HCT116 (cell line): Measurements from ENCODE around the gene BICD2. TPM values are rescaled to one million over a fixed set of nuclear protein-coding genes. Genes with fewer than 3 reads are reported as not detected.

Experiments
- ATAC-seq: fragments of 200-7000 bp; cut with Tn5 transposase; 2 replicates; pipeline ENCODE4 v1.9.1; 2020; ENCODE audit warnings: mild to moderate bottlenecking, moderate library complexity
- BruUV-seq: library from RNA; stranded (reverse); fragments of 400-500 nt; replicated peaks from 2 replicates; lab custom pipeline; 2021; lab: Mats Ljungman, UMichigan
- CTCF ChIA-PET: fragments of 300-600 bp; sonication (Branson Sonifier 250); formaldehyde crosslinking; loops from one replicate; lab custom pipeline; 2021; ENCODE audit warnings: antibody characterized with exemption; lab: Charles Lee
- POLR2A ChIA-PET: fragments of 300-600, 350-600 bp; sonication (Branson Sonifier 250); formaldehyde crosslinking; loops from one replicate; lab custom pipeline; 2021; ENCODE audit warnings: antibody characterized with exemption; lab: Charles Lee
- RAD21 ChIA-PET, 2 experiments: fragments of 300-600 bp; sonication (Branson Sonifier 250); formaldehyde crosslinking; loops; one replicate each; lab custom pipeline; 2023; ENCODE audit warnings: low total read pairs in 2 of 2; ENCODE audit not compliant: uncharacterized antibody in 2 of 2, unreplicated experiment in 2 of 2, low non-redundant PET in 1 of 2; lab: Charles Lee
- DNase-seq: peaks from one replicate; pipeline ENCODE4 v3.0.0-alpha.2; 2010; ENCODE audit warnings: low read depth, low spot score
- H2AFZ ChIP-seq: fragments of 200-600 bp; shearing (Covaris generic), sonication (generic); 2 replicates; pipeline ENCODE4 v1.6.1; 2017; ENCODE audit warnings: low read depth, mixed run types, mixed read lengths, antibody characterized with exemption, low read length; ENCODE audit not compliant: poor library complexity, severe bottlenecking
- H3K27ac ChIP-seq: 2 replicates; pipeline ENCODE4 v1.5.1; 2012; ENCODE audit warnings: low read depth, low read length
- H3K27me3 ChIP-seq: fragments of 200-600 bp; sonication (generic); 2 replicates; pipeline ENCODE4 v1.6.1; 2016; ENCODE audit warnings: mixed run types, low read length, mixed read lengths; ENCODE audit not compliant: insufficient read depth
- H3K36me3 ChIP-seq, 2 experiments: fragments of 200-500 bp in 1 of 2; fragments of 200-600 bp in 1 of 2; sonication (Bioruptor generic) in 1 of 2; sonication (generic) in 1 of 2; 2 replicates each; pipeline versions ENCODE4 v1.5.1 to v1.6.1; 2014 to 2016; ENCODE audit warnings: low read length in 2 of 2, inconsistent platforms in 1 of 2, mixed read lengths in 1 of 2, mixed run types in 1 of 2; ENCODE audit not compliant: insufficient read depth in 2 of 2, control insufficient read depth in 1 of 2
- H3K4me1 ChIP-seq, 2 experiments: fragments of 200-600 bp in 1 of 2; sonication (generic) in 1 of 2; 2 replicates each; pipeline versions ENCODE4 v1.5.1 to v1.6.1; 2012 to 2017; ENCODE audit warnings: low read length in 2 of 2, inconsistent platforms in 1 of 2, mild to moderate bottlenecking in 1 of 2, mixed read lengths in 1 of 2, mixed run types in 1 of 2, moderate library complexity in 1 of 2; ENCODE audit not compliant: insufficient read depth in 2 of 2, control insufficient read depth in 1 of 2
- H3K4me2 ChIP-seq: fragments of 200-600 bp; sonication (generic); 2 replicates; pipeline ENCODE4 v1.6.1; 2017; ENCODE audit warnings: mixed run types, low read length, mixed read lengths
- H3K4me3 ChIP-seq, 2 experiments: fragments of 200-600 bp in 1 of 2; sonication (generic) in 1 of 2; replicated peaks in 1 of 2; 2 replicates each; pipeline ENCODE4 v1.5.1; 2011 to 2016; ENCODE audit warnings: low read length in 2 of 2, control low read depth in 1 of 2, low read depth in 1 of 2, mild to moderate bottlenecking in 1 of 2, mixed read lengths in 1 of 2, mixed run types in 1 of 2
- H3K79me2 ChIP-seq: fragments of 200-600 bp; sonication (generic); 2 replicates; pipeline ENCODE4 v1.6.1; 2017; ENCODE audit warnings: mild to moderate bottlenecking, mixed run types, low read length, moderate library complexity, mixed read lengths; ENCODE audit not compliant: insufficient read depth
- H3K9ac ChIP-seq: fragments of 200-600 bp; sonication (generic); 2 replicates; pipeline ENCODE4 v1.6.1; 2016; ENCODE audit warnings: low read length, mixed read lengths
- H3K9me2 ChIP-seq: fragments of 200-600 bp; sonication (generic), shearing (Covaris generic); 2 replicates; pipeline ENCODE4 v1.6.1; 2017; ENCODE audit warnings: mixed run types, mild to moderate bottlenecking, moderate library complexity; ENCODE audit not compliant: insufficient read depth
- H3K9me3 ChIP-seq, 2 experiments: fragments of 200-500 bp in 1 of 2; fragments of 200-600 bp in 1 of 2; sonication (Bioruptor generic) in 1 of 2; sonication (generic) in 1 of 2; 2 replicates each; pipeline ENCODE4 v1.6.1; 2014 to 2017; ENCODE audit warnings: low read length in 2 of 2, mixed read lengths in 2 of 2, inconsistent platforms in 1 of 2, low read depth in 1 of 2, mild to moderate bottlenecking in 1 of 2, mixed run types in 1 of 2, moderate library complexity in 1 of 2; ENCODE audit not compliant: control insufficient read depth in 1 of 2, insufficient read depth in 1 of 2
- H4K20me1 ChIP-seq: fragments of 200-600 bp; sonication (generic), shearing (Covaris generic); 2 replicates; pipeline ENCODE4 v1.6.1; 2017; ENCODE audit warnings: mixed run types, mild to moderate bottlenecking, moderate library complexity; ENCODE audit not compliant: insufficient read depth
- CBX3 ChIP-seq: IDR thresholded peaks from 2 replicates; pipeline ENCODE4 v1.6.1; 2012; ENCODE audit warnings: low read depth
- CEBPB ChIP-seq: IDR thresholded peaks from 2 replicates; pipeline ENCODE4 v1.6.1; 2012; ENCODE audit warnings: low read depth
- EGR1 ChIP-seq: IDR thresholded peaks from 2 replicates; pipeline ENCODE4 v1.6.1; 2012; ENCODE audit warnings: low read depth
- JUND ChIP-seq: IDR thresholded peaks from 2 replicates; pipeline ENCODE4 v1.6.1; 2012
- POLR2A ChIP-seq: IDR thresholded peaks from 2 replicates; pipeline ENCODE4 v1.7.0; 2011; ENCODE audit warnings: borderline replicate concordance; ENCODE audit not compliant: insufficient read depth, insufficient read length; ENCODE audit errors: extremely low read depth
- POLR2AphosphoS5 ChIP-seq: IDR thresholded peaks from 2 replicates; pipeline ENCODE4 v1.6.1; 2011; ENCODE audit warnings: mild to moderate bottlenecking, low read depth, low read length, moderate library complexity
- SIN3A ChIP-seq: IDR thresholded peaks from 2 replicates; pipeline ENCODE4 v1.6.1; 2012; ENCODE audit warnings: low read depth
- SP1 ChIP-seq: IDR thresholded peaks from 2 replicates; pipeline ENCODE4 v1.6.1; 2012; ENCODE audit warnings: low read depth
- TCF7L2 ChIP-seq: IDR thresholded peaks from 2 replicates; pipeline ENCODE4 v1.7.0; 2011; ENCODE audit warnings: borderline replicate concordance, inconsistent platforms; ENCODE audit not compliant: insufficient read depth, insufficient read length; ENCODE audit errors: extremely low read depth
- YY1 ChIP-seq: IDR thresholded peaks from 2 replicates; pipeline ENCODE4 v1.6.1; 2011; ENCODE audit warnings: low read length, low read depth, moderate library complexity, mild to moderate bottlenecking; ENCODE audit not compliant: insufficient replicate concordance; ENCODE audit errors: extremely low read depth
- ZFX ChIP-seq: fragments of 450-650 bp; IDR thresholded peaks from 2 replicates; pipeline ENCODE4 v1.6.1; 2017
- ZNF274 ChIP-seq: fragments of 200-500 bp; sonication (Bioruptor generic); IDR thresholded peaks from 2 replicates; pipeline ENCODE4 v1.6.1; 2014; ENCODE audit warnings: mild to moderate bottlenecking, low read depth, low read length, inconsistent platforms
- intact Hi-C: fragments of 100-400 bp; cut with micrococcal nuclease; formaldehyde crosslinking; loops from 2 replicates; pipeline ENCODE4 v1.10.0; 2022
- total RNA-seq: library from RNA; stranded (reverse); gene quantifications from one replicate; pipeline ENCODE4 v1.2.1, GENCODE V29; 2021; ENCODE audit not compliant: unreplicated experiment
- TF ChIP-seq, protein P1 (sequence below): IDR thresholded peaks from 2 replicates; pipeline ENCODE4 v1.6.1; 2011; ENCODE audit warnings: mild to moderate bottlenecking, low read length, moderate library complexity; ENCODE audit not compliant: insufficient replicate concordance; ENCODE audit errors: extremely low read depth
- TF ChIP-seq, protein P2 (sequence below): IDR thresholded peaks from 2 replicates; pipeline ENCODE4 v1.6.1; 2012
- TF ChIP-seq, protein P3 (sequence below): IDR thresholded peaks from 2 replicates; pipeline ENCODE4 v1.6.1; 2012; ENCODE audit warnings: low read depth
- TF ChIP-seq, protein P4 (sequence below), 3 experiments: fragments of 200-600 bp in 1 of 3; sonication (generic) in 1 of 3; IDR thresholded peaks in 2 of 3; conservative IDR thresholded peaks in 1 of 3; 2 replicates each; pipeline ENCODE4 v1.5.1; 2012 to 2017; ENCODE audit warnings: low read depth in 2 of 3, low read length in 2 of 3, antibody characterized with exemption in 1 of 3, borderline replicate concordance in 1 of 3, control low read depth in 1 of 3, mild to moderate bottlenecking in 1 of 3, mixed read lengths in 1 of 3, mixed run types in 1 of 3, moderate library complexity in 1 of 3; ENCODE audit not compliant: insufficient read depth in 1 of 3
- TF ChIP-seq, protein P5 (sequence below): IDR thresholded peaks from 2 replicates; pipeline ENCODE4 v1.6.1; 2012

Gene BICD2
- total RNA-seq, 1 experiment from 2014 or later, result 23.4 TPM

DNA sequence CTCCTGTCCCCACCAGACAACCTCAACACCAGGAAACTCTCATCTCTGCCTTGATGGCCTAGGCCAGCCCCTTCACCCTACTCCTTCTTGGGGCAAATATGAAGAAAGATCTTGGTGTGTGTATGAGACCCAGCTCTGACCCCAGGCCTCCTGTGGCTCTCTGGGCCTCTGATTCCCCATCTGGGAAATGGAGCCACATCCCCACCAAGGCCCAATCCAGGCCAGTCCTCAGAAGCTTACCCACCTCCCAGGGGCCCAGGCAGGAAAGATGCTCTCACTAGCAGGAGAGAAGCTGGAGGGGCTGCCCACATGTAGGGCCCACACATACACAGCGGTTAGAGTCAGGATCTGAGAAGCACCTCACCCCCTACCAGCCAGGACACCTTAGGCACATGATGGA lies 38.9 kb downstream of the BICD2 start:
- H3K36me3 ChIP-seq, result peaks cover 9 to 12% of the 10 kb centered on the region in 2 experiments; a peak in 3 of 4 replicates
- H3K79me2 ChIP-seq, result peaks cover 49% of the 10 kb centered on the region
- H2AFZ ChIP-seq, result no peak overlapping the region
- H3K9me3 ChIP-seq, result no peaks in the 10 kb centered on the region
- H4K20me1 ChIP-seq, result 0 out of 2 replicates have a peak, but pooled peaks cover 3% of the 10 kb centered on the region
- no peak overlapping the region for H3K27ac ChIP-seq
- TF ChIP-seq YY1 (no peak), ZFX (no peak), POLR2AphosphoS5 (no peak), CBX3 (no peak), CEBPB (no peak), EGR1 (no peak), SIN3A (no peak), ZNF274 (no peak), TCF7L2 (no peak), JUND (no peak), POLR2A (no peak), SP1 (no peak)
- TF ChIP-seq, protein P1, sequence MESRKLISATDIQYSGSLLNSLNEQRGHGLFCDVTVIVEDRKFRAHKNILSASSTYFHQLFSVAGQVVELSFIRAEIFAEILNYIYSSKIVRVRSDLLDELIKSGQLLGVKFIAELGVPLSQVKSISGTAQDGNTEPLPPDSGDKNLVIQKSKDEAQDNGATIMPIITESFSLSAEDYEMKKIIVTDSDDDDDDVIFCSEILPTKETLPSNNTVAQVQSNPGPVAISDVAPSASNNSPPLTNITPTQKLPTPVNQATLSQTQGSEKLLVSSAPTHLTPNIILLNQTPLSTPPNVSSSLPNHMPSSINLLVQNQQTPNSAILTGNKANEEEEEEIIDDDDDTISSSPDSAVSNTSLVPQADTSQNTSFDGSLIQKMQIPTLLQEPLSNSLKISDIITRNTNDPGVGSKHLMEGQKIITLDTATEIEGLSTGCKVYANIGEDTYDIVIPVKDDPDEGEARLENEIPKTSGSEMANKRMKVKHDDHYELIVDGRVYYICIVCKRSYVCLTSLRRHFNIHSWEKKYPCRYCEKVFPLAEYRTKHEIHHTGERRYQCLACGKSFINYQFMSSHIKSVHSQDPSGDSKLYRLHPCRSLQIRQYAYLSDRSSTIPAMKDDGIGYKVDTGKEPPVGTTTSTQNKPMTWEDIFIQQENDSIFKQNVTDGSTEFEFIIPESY, result no peak
- TF ChIP-seq, protein P2, sequence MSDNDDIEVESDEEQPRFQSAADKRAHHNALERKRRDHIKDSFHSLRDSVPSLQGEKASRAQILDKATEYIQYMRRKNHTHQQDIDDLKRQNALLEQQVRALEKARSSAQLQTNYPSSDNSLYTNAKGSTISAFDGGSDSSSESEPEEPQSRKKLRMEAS, result no peak
- TF ChIP-seq, protein P3, sequence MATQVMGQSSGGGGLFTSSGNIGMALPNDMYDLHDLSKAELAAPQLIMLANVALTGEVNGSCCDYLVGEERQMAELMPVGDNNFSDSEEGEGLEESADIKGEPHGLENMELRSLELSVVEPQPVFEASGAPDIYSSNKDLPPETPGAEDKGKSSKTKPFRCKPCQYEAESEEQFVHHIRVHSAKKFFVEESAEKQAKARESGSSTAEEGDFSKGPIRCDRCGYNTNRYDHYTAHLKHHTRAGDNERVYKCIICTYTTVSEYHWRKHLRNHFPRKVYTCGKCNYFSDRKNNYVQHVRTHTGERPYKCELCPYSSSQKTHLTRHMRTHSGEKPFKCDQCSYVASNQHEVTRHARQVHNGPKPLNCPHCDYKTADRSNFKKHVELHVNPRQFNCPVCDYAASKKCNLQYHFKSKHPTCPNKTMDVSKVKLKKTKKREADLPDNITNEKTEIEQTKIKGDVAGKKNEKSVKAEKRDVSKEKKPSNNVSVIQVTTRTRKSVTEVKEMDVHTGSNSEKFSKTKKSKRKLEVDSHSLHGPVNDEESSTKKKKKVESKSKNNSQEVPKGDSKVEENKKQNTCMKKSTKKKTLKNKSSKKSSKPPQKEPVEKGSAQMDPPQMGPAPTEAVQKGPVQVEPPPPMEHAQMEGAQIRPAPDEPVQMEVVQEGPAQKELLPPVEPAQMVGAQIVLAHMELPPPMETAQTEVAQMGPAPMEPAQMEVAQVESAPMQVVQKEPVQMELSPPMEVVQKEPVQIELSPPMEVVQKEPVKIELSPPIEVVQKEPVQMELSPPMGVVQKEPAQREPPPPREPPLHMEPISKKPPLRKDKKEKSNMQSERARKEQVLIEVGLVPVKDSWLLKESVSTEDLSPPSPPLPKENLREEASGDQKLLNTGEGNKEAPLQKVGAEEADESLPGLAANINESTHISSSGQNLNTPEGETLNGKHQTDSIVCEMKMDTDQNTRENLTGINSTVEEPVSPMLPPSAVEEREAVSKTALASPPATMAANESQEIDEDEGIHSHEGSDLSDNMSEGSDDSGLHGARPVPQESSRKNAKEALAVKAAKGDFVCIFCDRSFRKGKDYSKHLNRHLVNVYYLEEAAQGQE, result no peak
- TF ChIP-seq, protein P4, sequence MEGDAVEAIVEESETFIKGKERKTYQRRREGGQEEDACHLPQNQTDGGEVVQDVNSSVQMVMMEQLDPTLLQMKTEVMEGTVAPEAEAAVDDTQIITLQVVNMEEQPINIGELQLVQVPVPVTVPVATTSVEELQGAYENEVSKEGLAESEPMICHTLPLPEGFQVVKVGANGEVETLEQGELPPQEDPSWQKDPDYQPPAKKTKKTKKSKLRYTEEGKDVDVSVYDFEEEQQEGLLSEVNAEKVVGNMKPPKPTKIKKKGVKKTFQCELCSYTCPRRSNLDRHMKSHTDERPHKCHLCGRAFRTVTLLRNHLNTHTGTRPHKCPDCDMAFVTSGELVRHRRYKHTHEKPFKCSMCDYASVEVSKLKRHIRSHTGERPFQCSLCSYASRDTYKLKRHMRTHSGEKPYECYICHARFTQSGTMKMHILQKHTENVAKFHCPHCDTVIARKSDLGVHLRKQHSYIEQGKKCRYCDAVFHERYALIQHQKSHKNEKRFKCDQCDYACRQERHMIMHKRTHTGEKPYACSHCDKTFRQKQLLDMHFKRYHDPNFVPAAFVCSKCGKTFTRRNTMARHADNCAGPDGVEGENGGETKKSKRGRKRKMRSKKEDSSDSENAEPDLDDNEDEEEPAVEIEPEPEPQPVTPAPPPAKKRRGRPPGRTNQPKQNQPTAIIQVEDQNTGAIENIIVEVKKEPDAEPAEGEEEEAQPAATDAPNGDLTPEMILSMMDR (IDR thresholded peaks at IDR 0.05 in 2 of 3, conservative IDR thresholded peaks at IDR 0.05 in 1 of 3; ENCODE audit: borderline replicate concordance in 1 of 3, insufficient read depth in 1 of 3, low read depth in 2 of 3, low read length in 2 of 3), result no peak
- TF ChIP-seq, protein P5, sequence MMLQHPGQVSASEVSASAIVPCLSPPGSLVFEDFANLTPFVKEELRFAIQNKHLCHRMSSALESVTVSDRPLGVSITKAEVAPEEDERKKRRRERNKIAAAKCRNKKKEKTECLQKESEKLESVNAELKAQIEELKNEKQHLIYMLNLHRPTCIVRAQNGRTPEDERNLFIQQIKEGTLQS, result no peak
- ChIA-PET POLR2A (no interaction called here), RAD21 (no interaction called here), CTCF (no interaction called here)
- no peaks in the 10 kb centered on the region for H3K27me3 ChIP-seq
- no TSS peak for BruUV-seq
- H3K4me3 ChIP-seq, result no peak overlapping the region
- ATAC-seq (no peak), DNase-seq (no peak)
- no peaks in the 10 kb centered on the region for H3K9me2 ChIP-seq
- intact Hi-C loops, result no loop called here
- H3K4me1 ChIP-seq, result no peaks in the 10 kb centered on the region
- H3K4me2 ChIP-seq, result no peak overlapping the region
- no peak overlapping the region for H3K9ac ChIP-seq
